ENCODE measurements around the gene FUS.

- no peak for TF ChIP-seq POLR2A (IDR thresholded peaks at IDR 0.05; ENCODE audit: low read depth, low read length)
- no peak for TF ChIP-seq POLR2AphosphoS5 (IDR thresholded peaks at IDR 0.05; ENCODE audit: insufficient read depth, low read depth, low read length)
- no peak for TF ChIP-seq EZH2 (IDR thresholded peaks at IDR 0.05; ENCODE audit: borderline replicate concordance, low read depth, low read length, severe bottlenecking)
- no peak for TF ChIP-seq CTCF (IDR thresholded peaks at IDR 0.05; ENCODE audit: extremely low read depth in 1 of 2, insufficient read depth in 1 of 2, low read depth in 1 of 2, low read length in 2 of 2)
- no peak for TF ChIP-seq MYC (IDR thresholded peaks at IDR 0.05; ENCODE audit: low read depth, low read length)
- no peak for TF ChIP-seq MAX (IDR thresholded peaks at IDR 0.05; ENCODE audit: insufficient read depth, insufficient read length)
- TF ChIP-seq FOS (IDR thresholded peaks at IDR 0.05; ENCODE audit: borderline replicate concordance, insufficient read depth, low read length) = no peak
Measured at GRCh38 chr16:31217136-31217530, 37.2 kb downstream of the FUS start.
